ENCODE results near the gene DNM3.

Gene DNM3

GRCh38 chr1:172107316-172107975 is 266.1 kb downstream of the DNM3 start:
- no peak for DNase-seq (ENCODE audit: low spot score)

GRCh38 chr1:172108161-172108893 is 267.0 kb downstream of the DNM3 start:
- no peak for DNase-seq (ENCODE audit: low spot score)

GRCh38 chr1:172109359-172109758 is 268.1 kb downstream of the DNM3 start:
- DNase-seq (ENCODE audit: low spot score), result no peak

- no peak for DNase-seq (ENCODE audit: low spot score)
Observed at GRCh38 chr1:172112576-172112975, 271.3 kb downstream of the DNM3 start.

- DNase-seq (ENCODE audit: low spot score), result no peak
Observed at GRCh38 chr1:172117800-172118199, 276.5 kb downstream of the DNM3 start.

GRCh38 chr1:172118618-172119017 is 277.3 kb downstream of the DNM3 start:
- no peak for DNase-seq (ENCODE audit: low spot score)

- no peak for DNase-seq (ENCODE audit: low spot score)
Observed at GRCh38 chr1:172119184-172119583, 277.9 kb downstream of the DNM3 start.

GRCh38 chr1:172120381-172120780 is 279.1 kb downstream of the DNM3 start:
- no peak for DNase-seq (ENCODE audit: low spot score)

GRCh38 chr1:172121081-172121717 is 279.9 kb downstream of the DNM3 start:
- no peak for DNase-seq (ENCODE audit: low spot score)

GRCh38 chr1:172122381-172122780 is 281.1 kb downstream of the DNM3 start:
- no peak for DNase-seq (ENCODE audit: low spot score)

GRCh38 chr1:172125250-172125649 is 284.0 kb downstream of the DNM3 start:
- no peak for DNase-seq (ENCODE audit: low spot score)

GRCh38 chr1:172125812-172126430 is 284.6 kb downstream of the DNM3 start:
- no peak for DNase-seq (ENCODE audit: low spot score)

GRCh38 chr1:172132836-172133235 is 291.5 kb downstream of the DNM3 start:
- no peak for DNase-seq (ENCODE audit: low spot score)

- DNase-seq (ENCODE audit: low spot score), result no peak
Observed at GRCh38 chr1:172134087-172134731, 292.9 kb downstream of the DNM3 start.

- DNase-seq (ENCODE audit: low spot score), result no peak
Observed at GRCh38 chr1:172135076-172135672, 293.9 kb downstream of the DNM3 start.

GRCh38 chr1:172135978-172136610 is 294.8 kb downstream of the DNM3 start:
- no peak for DNase-seq (ENCODE audit: low spot score)

- no peak for DNase-seq (ENCODE audit: low spot score)
Observed at GRCh38 chr1:172136925-172137324, 295.6 kb downstream of the DNM3 start.

GRCh38 chr1:172137703-172138454 is 296.6 kb downstream of the DNM3 start:
- no peak for DNase-seq (ENCODE audit: low spot score)

GRCh38 chr1:172138634-172139033 is 297.3 kb downstream of the DNM3 start:
- DNase-seq (ENCODE audit: low spot score), result no peak

- DNase-seq (ENCODE audit: low spot score), result no peak
Observed at GRCh38 chr1:172139196-172139595, 297.9 kb downstream of the DNM3 start.

- no peak for DNase-seq (ENCODE audit: low spot score)
Observed at GRCh38 chr1:172140072-172140471, 298.8 kb downstream of the DNM3 start.

Data from left forelimb (tissue), 1 donor.